NCI-H1436 treated with DMSO at 0.1 percent for 48 hours (cell line): ENCODE results near the gene ABCC5.
"Not testable (repeated sequence)": the region's sequence is repeated elsewhere in the genome, so short reads cannot be mapped to it uniquely, and the experiment has no call there.

Source experiments
- DNase-seq: peaks from one replicate; lab custom pipeline; 2025; lab: John Stamatoyannopoulos, UW

Gene ABCC5

GRCh38 chr3:184017672-184018423, at the start of gene ABCC5:
Gene ABCC5 (minus strand): TSS chr3:184017884. CDS start chr3:184014392, 3,492 bp downstream.
- peak; percentile 88 for DNase-seq

- DNase-seq: no peak
Observed at GRCh38 chr3:184066211-184066610, 48.5 kb upstream of the ABCC5 start.

GRCh38 chr3:184062637-184063036, 45.0 kb upstream of the ABCC5 start:
- DNase-seq: no peak

- no peak for DNase-seq
Observed at GRCh38 chr3:184059424-184059823, 41.7 kb upstream of the ABCC5 start.

- DNase-seq: no peak
Observed at GRCh38 chr3:184058029-184058428, 40.3 kb upstream of the ABCC5 start.

GRCh38 chr3:184052767-184053166, 35.1 kb upstream of the ABCC5 start, which contains the start of gene HTR3C:
Gene HTR3C (plus strand): TSS chr3:184053047. CDS start chr3:184053081, 34 bp downstream.
- DNase-seq: no peak

GRCh38 chr3:184050217-184050847, 32.6 kb upstream of the ABCC5 start:
- DNase-seq: no peak

GRCh38 chr3:184045995-184046394, 28.3 kb upstream of the ABCC5 start:
- DNase-seq: no peak

- peak; percentile 93 for DNase-seq
Observed at GRCh38 chr3:184042617-184043016, 24.9 kb upstream of the ABCC5 start.

- DNase-seq: no peak
Observed at GRCh38 chr3:184040010-184040409, 22.3 kb upstream of the ABCC5 start.

- DNase-seq: peak; percentile 72
Observed at GRCh38 chr3:184039414-184039813, 21.7 kb upstream of the ABCC5 start.

- DNase-seq: not testable (repeated sequence)
Observed at GRCh38 chr3:184038307-184038706, 20.6 kb upstream of the ABCC5 start.

GRCh38 chr3:184037816-184038215, 20.1 kb upstream of the ABCC5 start:
- no peak for DNase-seq

- DNase-seq: no peak
Observed at GRCh38 chr3:184031187-184031792, 13.6 kb upstream of the ABCC5 start, which contains the start of gene HTR3D. Gene HTR3D (plus strand): TSS chr3:184031742. CDS start chr3:184031742, 0 bp downstream.

GRCh38 chr3:184030536-184030935, 12.9 kb upstream of the ABCC5 start:
- DNase-seq: no peak

GRCh38 chr3:184029443-184029842, 11.8 kb upstream of the ABCC5 start:
- DNase-seq: no peak

- DNase-seq: not testable (repeated sequence)
Observed at GRCh38 chr3:184028275-184028890, 10.7 kb upstream of the ABCC5 start.

- not testable (repeated sequence) for DNase-seq
Observed at GRCh38 chr3:184025256-184025655, 7.6 kb upstream of the ABCC5 start.

- no peak for DNase-seq
Observed at GRCh38 chr3:184022323-184022722, 4.6 kb upstream of the ABCC5 start.

GRCh38 chr3:184018424-184018973, 815 bp upstream of the ABCC5 start:
- DNase-seq: no peak

GRCh38 chr3:184016811-184017671, 643 bp downstream of the ABCC5 start:
- DNase-seq: no peak
